Skeletal muscle cell (primary cell): Measurements from ENCODE around the gene NOS3.

ENCODE experiments used
- DNase-seq: peaks from one replicate; pipeline ENCODE4 v3.0.0-alpha.2; 2010; ENCODE audit warnings: low read depth
- H3K4me3 ChIP-seq: 2 replicates; pipeline ENCODE4 v1.5.1; 2011; ENCODE audit warnings: low read depth, mild to moderate bottlenecking, control low read depth, low read length, moderate library complexity

NOS3 gene

GRCh38 chr7:150951181-150951520, 39.7 kb upstream of the NOS3 start:
- H3K4me3 ChIP-seq, result no peak overlapping the region
- DNase-seq, result no peak

GRCh38 chr7:150951521-150951920, 39.3 kb upstream of the NOS3 start:
- no peak for DNase-seq
- H3K4me3 ChIP-seq, result no peak overlapping the region

- DNase-seq, result no peak
- no peak overlapping the region for H3K4me3 ChIP-seq
These were observed 38.3 kb upstream of the NOS3 start for GRCh38 chr7:150952331-150953050.

- no peak for DNase-seq
- no peak overlapping the region for H3K4me3 ChIP-seq
These were observed 37.5 kb upstream of the NOS3 start for GRCh38 chr7:150953061-150953997.

- no peak overlapping the region for H3K4me3 ChIP-seq
- DNase-seq, result no peak
These were observed 36.4 kb upstream of the NOS3 start for GRCh38 chr7:150954201-150954985.

GRCh38 chr7:150954986-150955518, 35.8 kb upstream of the NOS3 start:
- H3K4me3 ChIP-seq, result peak overlapping the region; percentile 5
- no peak for DNase-seq

- peak overlapping the region; percentile 5 for H3K4me3 ChIP-seq
- DNase-seq, result no peak
These were observed 35.1 kb upstream of the NOS3 start for GRCh38 chr7:150955519-150956394.

GRCh38 chr7:150956395-150957132, 34.3 kb upstream of the NOS3 start:
- DNase-seq, result no peak
- H3K4me3 ChIP-seq, result no peak overlapping the region

GRCh38 chr7:150957133-150958020, 33.4 kb upstream of the NOS3 start:
- DNase-seq, result no peak
- no peak overlapping the region for H3K4me3 ChIP-seq

GRCh38 chr7:150958062-150958552, 32.7 kb upstream of the NOS3 start:
- H3K4me3 ChIP-seq, result no peak overlapping the region
- no peak for DNase-seq

- H3K4me3 ChIP-seq, result no peak overlapping the region
- DNase-seq, result no peak
These were observed 32.2 kb upstream of the NOS3 start for GRCh38 chr7:150958597-150958996.

- H3K4me3 ChIP-seq, result no peak overlapping the region
- DNase-seq, result no peak
These were observed 31.7 kb upstream of the NOS3 start for GRCh38 chr7:150959081-150959480.

- no peak for DNase-seq
These were observed 30.8 kb upstream of the NOS3 start for GRCh38 chr7:150959739-150960734.

GRCh38 chr7:150961510-150962289, 29.1 kb upstream of the NOS3 start:
- no peak overlapping the region for H3K4me3 ChIP-seq
- DNase-seq, result no peak

More at GRCh38 chr7:150959739-150960734, 30.8 kb upstream of the NOS3 start:
- no peak overlapping the region for H3K4me3 ChIP-seq

GRCh38 chr7:150962290-150962552, 28.6 kb upstream of the NOS3 start:
- DNase-seq, result no peak
- H3K4me3 ChIP-seq, result no peak overlapping the region
